CD4-positive, alpha-beta T cell (primary cell): ENCODE measurements around the gene KCND2. TPM values are rescaled to one million over a fixed set of nuclear protein-coding genes. Genes with fewer than 3 reads are reported as not detected.
"Not testable (repeated sequence)": the region's sequence is repeated elsewhere in the genome, so short reads cannot be mapped to it uniquely, and the experiment has no call there.

ENCODE experiments used
- ATAC-seq: fragments of 200-7000 bp; cut with Tn5 transposase; one replicate; pipeline ENCODE4 v1.10.0; 2022; ENCODE audit warnings: mild to moderate bottlenecking; ENCODE audit not compliant: poor library complexity
- CTCF ChIA-PET: fragments of 350-600 bp; sonication (Branson Sonifier 250); formaldehyde crosslinking; loops from one replicate; lab custom pipeline; 2021; ENCODE audit warnings: antibody characterized with exemption, inconsistent platforms; lab: Charles Lee
- POLR2A ChIA-PET: fragments of 350-600 bp; sonication (Branson Sonifier 250); formaldehyde crosslinking; loops from one replicate; lab custom pipeline; 2021; ENCODE audit warnings: antibody characterized with exemption, inconsistent platforms; lab: Charles Lee
- DNase-seq, 14 experiments: peaks; one replicate each; pipeline ENCODE4 v3.0.0-alpha.2; 2013 to 2020; ENCODE audit warnings: mixed read lengths in 2 of 14
- H3K27ac ChIP-seq, 2 donors: one replicate each; pipeline versions ENCODE4 v1.5.1 to v1.7.0; 2013; ENCODE audit warnings: low read length in 2 of 2, low read depth in 1 of 2, mild to moderate bottlenecking in 1 of 2
- H3K27me3 ChIP-seq, 2 experiments: 1 replicate in 1 of 2; 2 replicates in 1 of 2; pipeline versions ENCODE4 v1.6.1 to v1.7.0; 2013; ENCODE audit warnings: low read length in 2 of 2, control low read depth in 1 of 2, mild to moderate bottlenecking in 1 of 2, moderate library complexity in 1 of 2; ENCODE audit not compliant: insufficient read depth in 2 of 2, control insufficient read depth in 1 of 2
- H3K36me3 ChIP-seq: one replicate; pipeline ENCODE4 v1.6.1; 2013; ENCODE audit warnings: low read length, control low read depth; ENCODE audit not compliant: insufficient read depth
- H3K4me1 ChIP-seq: one replicate; pipeline ENCODE4 v1.6.1; 2013; ENCODE audit warnings: low read length, control low read depth; ENCODE audit not compliant: insufficient read depth
- H3K4me3 ChIP-seq: one replicate; pipeline ENCODE4 v1.5.1; 2013; ENCODE audit warnings: mild to moderate bottlenecking, low read length, moderate library complexity
- H3K9me3 ChIP-seq, 2 experiments: 1 replicate in 1 of 2; 2 replicates in 1 of 2; pipeline versions ENCODE4 v1.6.1 to v1.7.0; 2013; ENCODE audit warnings: low read length in 2 of 2, mild to moderate bottlenecking in 2 of 2, control low read depth in 1 of 2, moderate library complexity in 1 of 2; ENCODE audit not compliant: control insufficient read depth in 1 of 2, insufficient read depth in 1 of 2
- H3K27ac Mint-ChIP-seq: one replicate; pipeline ENCODE4 v1.8.0; 2020; ENCODE audit warnings: mixed read lengths
- H3K27me3 Mint-ChIP-seq: one replicate; pipeline ENCODE4 v1.8.0; 2021; ENCODE audit warnings: mixed read lengths
- H3K36me3 Mint-ChIP-seq: one replicate; pipeline ENCODE4 v1.8.0; 2021; ENCODE audit warnings: low read depth, mixed read lengths
- H3K4me1 Mint-ChIP-seq: one replicate; pipeline ENCODE4 v1.8.0; 2021; ENCODE audit warnings: low read depth, mixed read lengths
- H3K4me3 Mint-ChIP-seq: one replicate; pipeline ENCODE4 v1.8.0; 2020; ENCODE audit warnings: mild to moderate bottlenecking, mixed read lengths
- H3K9me3 Mint-ChIP-seq: one replicate; pipeline ENCODE4 v1.8.0; 2020; ENCODE audit warnings: mixed read lengths
- CTCF ChIP-seq: fragments of 200-600 bp; IDR thresholded peaks from one replicate; pipeline ENCODE4 v1.8.0; 2022; ENCODE audit warnings: antibody characterized with exemption, mild to moderate bottlenecking
- intact Hi-C, 2 experiments: fragments of 100-400 bp; cut with DNase I in 1 of 2; cut with micrococcal nuclease in 1 of 2; formaldehyde crosslinking; loops; one replicate each; pipeline versions ENCODE4 v1.15.1 to v1.9.0; 2023 to 2025; cut with DNase I, micrococcal nuclease
- total RNA-seq, 174 experiments: library from RNA in 2 of 174; stranded (reverse) in 2 of 174; gene quantifications; one replicate each; pipeline ENCODE4 v1.2.3 and lab custom pipeline; 2021 to 2026

KCND2 gene
- total RNA-seq, 2 experiments from 2014 or later: not detected

- H3K27ac Mint-ChIP-seq: no peak overlapping the region
- ChIA-PET POLR2A (no interaction called here), CTCF (no interaction called here)
- ATAC-seq (no peak), DNase-seq (no peak)
- Histone ChIP-seq H3K36me3 (no peaks in the 10 kb centered on the region), H3K9me3 (no peaks in the 10 kb centered on the region), H3K27ac (no peak overlapping the region), H3K27me3 (no peaks in the 10 kb centered on the region), H3K4me1 (no peaks in the 10 kb centered on the region), H3K4me3 (no peak overlapping the region)
- no peaks in the 10 kb centered on the region for H3K4me1 Mint-ChIP-seq
- TF ChIP-seq CTCF: no peak
- H3K27me3 Mint-ChIP-seq: no peaks in the 10 kb centered on the region
- no peaks in the 10 kb centered on the region for H3K36me3 Mint-ChIP-seq
- no peaks in the 10 kb centered on the region for H3K9me3 Mint-ChIP-seq
- intact Hi-C loops: no loop called here
- no peak overlapping the region for H3K4me3 Mint-ChIP-seq
Observed at GRCh38 chr7:120770206-120770605, 497.2 kb downstream of the KCND2 start.

- Mint-ChIP-seq H3K27ac (no peak overlapping the region), H3K4me1 (no peaks in the 10 kb centered on the region), H3K4me3 (no peak overlapping the region), H3K9me3 (no peaks in the 10 kb centered on the region), H3K27me3 (no peaks in the 10 kb centered on the region), H3K36me3 (no peaks in the 10 kb centered on the region)
- Histone ChIP-seq H3K36me3 (no peaks in the 10 kb centered on the region), H3K4me1 (no peaks in the 10 kb centered on the region), H3K27me3 (peaks cover 0 to 2% of the 10 kb centered on the region in 2 experiments), H3K4me3 (no peak overlapping the region), H3K27ac (no peak overlapping the region), H3K9me3 (no peaks in the 10 kb centered on the region)
- intact Hi-C loops: no loop called here
- ATAC-seq: no peak
- no peak for TF ChIP-seq CTCF
- no peak for DNase-seq
- ChIA-PET POLR2A (no interaction called here), CTCF (interaction anchor here (0.8 kb wide), 1 partner anchor 17 kb away, joined by 3 read pairs; no protein-coding TSS in a partner anchor)
Observed at GRCh38 chr7:120774481-120774880, 501.5 kb downstream of the KCND2 start.

- intact Hi-C loops: no loop called here
- CTCF ChIA-PET: interaction anchor here (0.7 kb wide), 2 partner anchors 300 to 743 kb away, joined by 3 to 5 read pairs; no protein-coding TSS in a partner anchor
- no peak overlapping the region for H3K4me3 Mint-ChIP-seq
- Histone ChIP-seq H3K36me3 (no peaks in the 10 kb centered on the region), H3K4me1 (no peaks in the 10 kb centered on the region), H3K9me3 (no peaks in the 10 kb centered on the region), H3K27ac (no peak overlapping the region), H3K27me3 (peaks cover 0 to 2% of the 10 kb centered on the region in 2 experiments), H3K4me3 (no peak overlapping the region)
- DNase-seq (no peak), ATAC-seq (no peak)
- POLR2A ChIA-PET: interaction anchor here (0.6 kb wide), 1 partner anchor 591 kb away, joined by 4 read pairs; no protein-coding TSS in a partner anchor
- no peak for TF ChIP-seq CTCF
- no peaks in the 10 kb centered on the region for H3K4me1 Mint-ChIP-seq
- H3K36me3 Mint-ChIP-seq: no peaks in the 10 kb centered on the region
- H3K27me3 Mint-ChIP-seq: no peaks in the 10 kb centered on the region
- H3K9me3 Mint-ChIP-seq: no peaks in the 10 kb centered on the region
- no peak overlapping the region for H3K27ac Mint-ChIP-seq
Observed at GRCh38 chr7:120775755-120776154, 502.8 kb downstream of the KCND2 start.

- CTCF ChIA-PET, H3K4me3 Mint-ChIP-seq, H3K36me3 Mint-ChIP-seq, H3K27me3 ChIP-seq, H3K9me3 Mint-ChIP-seq, H3K9me3 ChIP-seq, H3K4me3 ChIP-seq, H3K36me3 ChIP-seq, intact Hi-C loops, H3K27ac Mint-ChIP-seq, H3K27me3 Mint-ChIP-seq, ATAC-seq, POLR2A ChIA-PET, H3K4me1 Mint-ChIP-seq, H3K27ac ChIP-seq, H3K4me1 ChIP-seq, DNase-seq: not testable (repeated sequence)
Observed at GRCh38 chr7:120779078-120779477, 506.1 kb downstream of the KCND2 start.

GRCh38 chr7:120780451-120780850 lies 507.5 kb downstream of the KCND2 start:
- H3K4me1 ChIP-seq, CTCF ChIA-PET, ATAC-seq, H3K36me3 ChIP-seq, intact Hi-C loops, H3K27ac ChIP-seq, H3K9me3 ChIP-seq, DNase-seq, H3K27ac Mint-ChIP-seq, H3K4me3 Mint-ChIP-seq, POLR2A ChIA-PET, H3K36me3 Mint-ChIP-seq, H3K9me3 Mint-ChIP-seq, H3K4me3 ChIP-seq, H3K27me3 ChIP-seq, H3K4me1 Mint-ChIP-seq, H3K27me3 Mint-ChIP-seq: not testable (repeated sequence)
